ENCODE results near the gene GRIK4.

The GRIK4 gene

DNA sequence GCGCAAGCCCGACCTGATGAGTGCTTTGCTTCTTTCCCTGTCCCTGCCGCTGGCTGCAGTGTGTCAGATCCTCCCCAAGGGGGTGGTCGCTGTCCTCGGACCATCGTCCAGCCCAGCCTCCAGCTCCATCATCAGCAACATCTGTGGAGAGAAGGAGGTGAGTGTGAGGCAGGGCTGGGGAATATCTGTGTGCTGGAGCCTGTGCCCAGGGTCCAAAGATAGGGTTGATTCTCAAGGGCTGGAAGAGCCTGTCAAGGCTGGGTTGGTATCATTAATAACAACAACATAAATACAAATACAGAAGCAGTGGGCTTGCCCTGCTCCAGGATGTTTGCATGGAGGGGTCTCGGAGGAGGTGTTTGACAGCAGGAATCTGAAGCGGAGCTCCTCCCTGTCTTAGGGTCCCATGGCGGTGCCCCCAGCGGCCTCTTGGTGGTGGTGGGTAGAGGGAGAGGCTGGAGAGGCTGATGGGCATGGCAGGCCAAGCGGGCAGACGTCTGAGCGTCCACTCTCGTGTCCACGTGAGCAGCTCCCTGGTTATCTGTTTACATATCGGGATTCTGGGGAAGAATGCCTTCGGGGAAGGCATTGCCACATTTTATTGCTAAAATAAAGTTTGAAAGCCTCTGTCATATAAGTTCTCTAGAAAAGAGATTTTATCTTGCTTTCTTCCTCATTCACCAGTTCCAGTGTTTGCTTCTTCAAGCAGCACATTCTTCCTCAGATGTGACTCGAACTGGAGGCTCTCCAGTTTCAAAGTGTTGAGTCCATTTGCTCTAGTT lies 304.0 kb downstream of the GRIK4 start:
- 87 to 91% methylated on average over 10 of the region's 18 CpGs for WGBS, 2 experiments (ENCODE audit: insufficient coverage in 2 of 2)
- Histone ChIP-seq H3K4me3 (ENCODE audit: extremely low read depth, insufficient read depth, low read length, poor library complexity, severe bottlenecking) (no peak overlapping the region), H3K9me3 (ENCODE audit: control insufficient read depth, low read length) (no peaks in the 10 kb centered on the region), H3K4me1 (ENCODE audit: control insufficient read depth, insufficient read depth, low read length, poor library complexity, severe bottlenecking) (no peaks in the 10 kb centered on the region), H3K27ac (ENCODE audit: low read depth, low read length, severe bottlenecking) (no peak overlapping the region), H3K36me3 (ENCODE audit: control insufficient read depth, insufficient read depth, low read length) (no peaks in the 10 kb centered on the region)

GRCh38 chr11:120816176-120816575 lies 304.6 kb downstream of the GRIK4 start:
- Histone ChIP-seq H3K9me3 (ENCODE audit: control insufficient read depth, low read length) (no peaks in the 10 kb centered on the region), H3K4me3 (ENCODE audit: extremely low read depth, insufficient read depth, low read length, poor library complexity, severe bottlenecking) (no peak overlapping the region)
- WGBS, 2 experiments (ENCODE audit: insufficient coverage in 2 of 2), result 93 to 96% methylated on average over 3 to 4 of the region's 4 CpGs

GRCh38 chr11:120816711-120817110 lies 305.2 kb downstream of the GRIK4 start:
- Histone ChIP-seq H3K9me3 (ENCODE audit: control insufficient read depth, low read length) (no peaks in the 10 kb centered on the region), H3K27ac (ENCODE audit: low read depth, low read length, severe bottlenecking) (no peak overlapping the region), H3K4me3 (ENCODE audit: extremely low read depth, insufficient read depth, low read length, poor library complexity, severe bottlenecking) (no peak overlapping the region), H3K4me1 (ENCODE audit: control insufficient read depth, insufficient read depth, low read length, poor library complexity, severe bottlenecking) (no peaks in the 10 kb centered on the region), H3K36me3 (ENCODE audit: control insufficient read depth, insufficient read depth, low read length) (no peaks in the 10 kb centered on the region)
- WGBS, 2 experiments (ENCODE audit: insufficient coverage in 2 of 2), result 88 to 92% methylated on average over 8 to 9 of the region's 9 CpGs

More at GRCh38 chr11:120816176-120816575, 304.6 kb downstream of the GRIK4 start:
- H3K36me3 ChIP-seq (ENCODE audit: control insufficient read depth, insufficient read depth, low read length), result no peaks in the 10 kb centered on the region
- H3K4me1 ChIP-seq (ENCODE audit: control insufficient read depth, insufficient read depth, low read length, poor library complexity, severe bottlenecking), result no peaks in the 10 kb centered on the region
- no peak overlapping the region for H3K27ac ChIP-seq (ENCODE audit: low read depth, low read length, severe bottlenecking)

DNA sequence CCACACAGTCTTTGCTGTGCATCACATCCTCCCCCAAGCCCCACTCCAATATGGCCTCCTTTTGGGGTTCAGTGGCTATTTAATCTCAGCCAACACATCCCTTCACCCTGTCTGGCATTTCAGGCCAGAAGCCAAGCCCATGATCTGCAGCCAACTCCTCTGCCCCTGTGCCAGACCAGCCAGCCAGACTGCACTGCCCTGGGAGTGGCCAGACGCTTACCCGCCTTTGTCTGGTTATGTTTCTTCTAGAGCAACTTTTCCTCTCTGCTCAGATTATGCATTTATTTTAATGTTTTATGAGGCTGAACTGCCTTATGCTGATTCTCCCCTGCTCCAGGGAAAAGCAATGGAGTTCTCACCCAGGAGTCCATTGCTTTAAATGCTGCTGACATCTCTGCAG lies 305.6 kb downstream of the GRIK4 start:
- H3K4me3 ChIP-seq (ENCODE audit: extremely low read depth, insufficient read depth, low read length, poor library complexity, severe bottlenecking), result no peak overlapping the region
- H3K36me3 ChIP-seq (ENCODE audit: control insufficient read depth, insufficient read depth, low read length), result no peaks in the 10 kb centered on the region
- H3K9me3 ChIP-seq (ENCODE audit: control insufficient read depth, low read length), result no peaks in the 10 kb centered on the region
- no peak overlapping the region for H3K27ac ChIP-seq (ENCODE audit: low read depth, low read length, severe bottlenecking)
- WGBS, 2 experiments (ENCODE audit: insufficient coverage in 2 of 2), result 100% methylated on average over 1 to 2 of the region's 2 CpGs
- no peaks in the 10 kb centered on the region for H3K4me1 ChIP-seq (ENCODE audit: control insufficient read depth, insufficient read depth, low read length, poor library complexity, severe bottlenecking)

GRCh38 chr11:120818097-120818496 lies 306.5 kb downstream of the GRIK4 start:
- Histone ChIP-seq H3K4me1 (ENCODE audit: control insufficient read depth, insufficient read depth, low read length, poor library complexity, severe bottlenecking) (no peaks in the 10 kb centered on the region), H3K9me3 (ENCODE audit: control insufficient read depth, low read length) (no peaks in the 10 kb centered on the region), H3K4me3 (ENCODE audit: extremely low read depth, insufficient read depth, low read length, poor library complexity, severe bottlenecking) (no peak overlapping the region), H3K36me3 (ENCODE audit: control insufficient read depth, insufficient read depth, low read length) (no peaks in the 10 kb centered on the region), H3K27ac (ENCODE audit: low read depth, low read length, severe bottlenecking) (no peak overlapping the region)
- WGBS, 2 experiments (ENCODE audit: insufficient coverage in 2 of 2), result 81% methylated on average over 6 of the region's 8 CpGs; no CpG with 5 or more reads in 1 of the 2 experiments

DNA sequence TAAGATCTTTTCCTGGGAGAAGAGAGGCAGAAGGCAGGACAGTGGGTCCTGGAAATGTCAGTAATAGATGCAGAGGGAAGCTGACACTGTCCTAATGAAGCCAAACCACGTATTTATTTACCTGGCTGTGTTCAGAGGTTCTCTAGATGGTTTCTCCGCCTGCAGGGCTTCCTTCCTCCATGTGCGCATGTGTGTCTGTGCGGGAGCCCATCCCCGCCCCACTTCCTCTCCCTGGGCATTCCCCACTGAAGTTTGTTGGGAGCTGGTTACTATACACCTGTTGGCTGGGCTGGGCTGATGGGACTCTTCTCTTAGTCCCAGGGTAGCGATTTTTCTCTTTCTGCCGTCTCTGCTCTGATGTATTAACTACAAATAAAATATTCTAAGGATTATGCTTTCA lies 307.5 kb downstream of the GRIK4 start:
- H3K4me1 ChIP-seq (ENCODE audit: control insufficient read depth, insufficient read depth, low read length, poor library complexity, severe bottlenecking), result no peaks in the 10 kb centered on the region
- H3K4me3 ChIP-seq (ENCODE audit: extremely low read depth, insufficient read depth, low read length, poor library complexity, severe bottlenecking), result no peak overlapping the region
- H3K9me3 ChIP-seq (ENCODE audit: control insufficient read depth, low read length), result no peaks in the 10 kb centered on the region
- H3K36me3 ChIP-seq (ENCODE audit: control insufficient read depth, insufficient read depth, low read length), result no peaks in the 10 kb centered on the region
- no peak overlapping the region for H3K27ac ChIP-seq (ENCODE audit: low read depth, low read length, severe bottlenecking)
- 67 to 80% methylated on average over 1 of the region's 7 CpGs for WGBS, 2 experiments (ENCODE audit: insufficient coverage in 2 of 2)

- Histone ChIP-seq H3K9me3 (ENCODE audit: control insufficient read depth, low read length) (no peaks in the 10 kb centered on the region), H3K4me1 (ENCODE audit: control insufficient read depth, insufficient read depth, low read length, poor library complexity, severe bottlenecking) (no peaks in the 10 kb centered on the region), H3K36me3 (ENCODE audit: control insufficient read depth, insufficient read depth, low read length) (no peaks in the 10 kb centered on the region), H3K27ac (ENCODE audit: low read depth, low read length, severe bottlenecking) (no peak overlapping the region), H3K4me3 (ENCODE audit: extremely low read depth, insufficient read depth, low read length, poor library complexity, severe bottlenecking) (no peak overlapping the region)
- WGBS, 2 experiments (ENCODE audit: insufficient coverage in 2 of 2), result 84 to 95% methylated on average over 9 to 10 of the region's 12 CpGs
Measured at GRCh38 chr11:120819437-120820365, 308.2 kb downstream of the GRIK4 start.

GRCh38 chr11:120823159-120823558 lies 311.6 kb downstream of the GRIK4 start:
- 89 to 92% methylated on average over 5 of the region's 5 CpGs for WGBS, 2 experiments (ENCODE audit: insufficient coverage in 2 of 2)
- Histone ChIP-seq H3K4me1 (ENCODE audit: control insufficient read depth, insufficient read depth, low read length, poor library complexity, severe bottlenecking) (no peaks in the 10 kb centered on the region), H3K27ac (ENCODE audit: low read depth, low read length, severe bottlenecking) (no peak overlapping the region), H3K36me3 (ENCODE audit: control insufficient read depth, insufficient read depth, low read length) (no peaks in the 10 kb centered on the region), H3K9me3 (ENCODE audit: control insufficient read depth, low read length) (no peaks in the 10 kb centered on the region), H3K4me3 (ENCODE audit: extremely low read depth, insufficient read depth, low read length, poor library complexity, severe bottlenecking) (no peak overlapping the region)

GRCh38 chr11:120824242-120824641 lies 312.7 kb downstream of the GRIK4 start:
- no peaks in the 10 kb centered on the region for H3K9me3 ChIP-seq (ENCODE audit: control insufficient read depth, low read length)
- no peak overlapping the region for H3K4me3 ChIP-seq (ENCODE audit: extremely low read depth, insufficient read depth, low read length, poor library complexity, severe bottlenecking)
- WGBS, 2 experiments (ENCODE audit: insufficient coverage in 2 of 2), result 100% methylated on average over 3 to 4 of the region's 5 CpGs
- no peaks in the 10 kb centered on the region for H3K4me1 ChIP-seq (ENCODE audit: control insufficient read depth, insufficient read depth, low read length, poor library complexity, severe bottlenecking)
- H3K27ac ChIP-seq (ENCODE audit: low read depth, low read length, severe bottlenecking), result no peak overlapping the region
- no peaks in the 10 kb centered on the region for H3K36me3 ChIP-seq (ENCODE audit: control insufficient read depth, insufficient read depth, low read length)

GRCh38 chr11:120827198-120827597 lies 315.6 kb downstream of the GRIK4 start:
- WGBS, 2 experiments (ENCODE audit: insufficient coverage in 2 of 2), result 85 to 92% methylated on average over 2 to 4 of the region's 7 CpGs
- no peak overlapping the region for H3K4me3 ChIP-seq (ENCODE audit: extremely low read depth, insufficient read depth, low read length, poor library complexity, severe bottlenecking)
- H3K4me1 ChIP-seq (ENCODE audit: control insufficient read depth, insufficient read depth, low read length, poor library complexity, severe bottlenecking), result no peaks in the 10 kb centered on the region
- H3K36me3 ChIP-seq (ENCODE audit: control insufficient read depth, insufficient read depth, low read length), result no peaks in the 10 kb centered on the region
- no peaks in the 10 kb centered on the region for H3K9me3 ChIP-seq (ENCODE audit: control insufficient read depth, low read length)
- no peak overlapping the region for H3K27ac ChIP-seq (ENCODE audit: low read depth, low read length, severe bottlenecking)

Measured in mesodermal cell (in vitro differentiated cells).